ENCODE results near the gene MTA2.
"Not testable (repeated sequence)": the region's sequence is repeated elsewhere in the genome, so short reads cannot be mapped to it uniquely, and the experiment has no call there.

Gene MTA2

DNA sequence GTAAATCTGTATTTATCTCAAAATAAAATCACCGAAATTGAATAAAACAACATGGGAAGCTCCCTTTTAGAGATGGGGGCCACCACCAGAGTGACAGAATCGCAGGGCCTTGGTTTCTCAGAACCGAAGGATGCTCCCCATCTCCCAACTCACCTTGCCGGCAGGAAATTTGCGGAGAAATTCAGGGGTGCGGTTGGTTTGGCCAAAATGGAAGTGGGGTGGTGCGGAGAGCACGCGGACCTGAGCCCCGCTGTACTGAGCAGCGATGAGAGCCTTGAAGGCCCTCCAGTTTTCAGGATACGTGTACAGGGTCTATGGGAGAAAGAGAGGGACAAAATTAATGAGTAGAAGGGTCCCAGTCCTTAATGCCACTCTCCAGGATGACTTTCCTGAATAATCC lies 29.2 kb downstream of the MTA2 start:
- DNase-seq (ENCODE audit: low spot score): no peak
- H3K9me3 ChIP-seq (replicated peaks in 1 of 2; ENCODE audit: control insufficient read depth in 2 of 2, insufficient read depth in 1 of 2, low read depth in 1 of 2, low read length in 2 of 2): no peaks in the 10 kb centered on the region
- WGBS, 2 donors (ENCODE audit: extremely low coverage in 2 of 2, insufficient read length in 2 of 2, insufficient replicate concordance in 1 of 2): no CpG with 5 or more reads among the region's 12 CpGs
- no peak overlapping the region for H3K27ac ChIP-seq (replicated peaks; ENCODE audit: low read length)
- H3K4me1 ChIP-seq (ENCODE audit: control insufficient read depth in 2 of 2, insufficient read depth in 1 of 2, low read depth in 1 of 2, low read length in 2 of 2): peaks cover 7 to 15% of the 10 kb centered on the region in 2 donors
- no peak overlapping the region for H3K4ac ChIP-seq (ENCODE audit: low read length)
- H4K91ac ChIP-seq (ENCODE audit: low read depth, low read length, poor library complexity): no peak overlapping the region
- H3K14ac ChIP-seq (ENCODE audit: low read length): no peak overlapping the region
- no peaks in the 10 kb centered on the region for H3K27me3 ChIP-seq (ENCODE audit: control insufficient read depth in 3 of 3, insufficient read depth in 3 of 3, low read depth in 1 of 3, low read length in 3 of 3)
- H2BK12ac ChIP-seq (ENCODE audit: low read length): no peak overlapping the region
- H2BK5ac ChIP-seq (ENCODE audit: low read length): no peak overlapping the region
- H3K4me3 ChIP-seq (ENCODE audit: low read length in 2 of 2): peak overlapping the region; percentile 91 to 94
- H3K23ac ChIP-seq (ENCODE audit: low read depth, low read length, poor library complexity): no peak overlapping the region
- H2AK5ac ChIP-seq (ENCODE audit: low read depth, low read length): no peak overlapping the region
- no peak overlapping the region for H2BK15ac ChIP-seq (ENCODE audit: low read length)
- peaks cover 37 to 84% of the 10 kb centered on the region in 2 donors for H3K36me3 ChIP-seq (replicated peaks in 1 of 2; ENCODE audit: control insufficient read depth in 2 of 2, insufficient read depth in 2 of 2, low read length in 2 of 2)
- H3K79me1 ChIP-seq (ENCODE audit: low read depth, low read length): peaks cover 10% of the 10 kb centered on the region
- H2AFZ ChIP-seq (ENCODE audit: low read length): no peak overlapping the region
- no peak overlapping the region for H2BK120ac ChIP-seq (ENCODE audit: low read depth, low read length)
- no peak overlapping the region for H4K8ac ChIP-seq (ENCODE audit: low read depth, low read length)
- no peak overlapping the region for H3K9ac ChIP-seq (ENCODE audit: low read depth, low read length, poor library complexity)
- no peak overlapping the region for H3K18ac ChIP-seq (ENCODE audit: low read length)
- peak overlapping the region; percentile 78 for H3K4me2 ChIP-seq (ENCODE audit: insufficient read depth, low read length, poor library complexity, severe bottlenecking)

DNA sequence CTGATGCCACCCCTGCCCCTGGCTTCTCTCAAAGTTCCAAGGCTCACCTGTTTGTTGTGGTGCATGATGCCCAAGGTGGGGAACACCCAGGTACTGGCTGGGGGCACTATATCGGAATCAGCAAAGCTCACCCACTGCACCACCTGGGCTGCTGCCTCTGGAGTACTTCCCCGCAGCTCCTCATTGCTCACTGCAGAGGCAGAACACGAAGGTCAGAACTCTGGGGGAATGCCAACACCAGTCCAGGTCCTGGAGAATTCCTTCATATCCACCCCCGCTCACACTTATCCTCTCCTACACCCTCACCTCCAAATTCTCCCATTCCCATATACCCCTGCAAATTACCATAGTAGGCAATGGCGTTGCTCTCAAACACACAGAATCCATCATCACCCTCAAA lies 30.2 kb downstream of the MTA2 start:
- H2BK5ac ChIP-seq (ENCODE audit: low read length); DNase-seq (ENCODE audit: low spot score); H4K8ac ChIP-seq (ENCODE audit: low read depth, low read length); H2BK15ac ChIP-seq (ENCODE audit: low read length); H2BK120ac ChIP-seq (ENCODE audit: low read depth, low read length); H3K14ac ChIP-seq (ENCODE audit: low read length); H2AFZ ChIP-seq (ENCODE audit: low read length); H3K18ac ChIP-seq (ENCODE audit: low read length); H3K9me3 ChIP-seq (replicated peaks in 1 of 2; ENCODE audit: control insufficient read depth in 2 of 2, insufficient read depth in 1 of 2, low read depth in 1 of 2, low read length in 2 of 2); H3K4ac ChIP-seq (ENCODE audit: low read length); H3K4me3 ChIP-seq (ENCODE audit: low read length in 2 of 2); H3K9ac ChIP-seq (ENCODE audit: low read depth, low read length, poor library complexity); H2BK12ac ChIP-seq (ENCODE audit: low read length); H3K27me3 ChIP-seq (ENCODE audit: control insufficient read depth in 3 of 3, insufficient read depth in 3 of 3, low read depth in 1 of 3, low read length in 3 of 3); H3K4me2 ChIP-seq (ENCODE audit: insufficient read depth, low read length, poor library complexity, severe bottlenecking); H2AK5ac ChIP-seq (ENCODE audit: low read depth, low read length); H3K23ac ChIP-seq (ENCODE audit: low read depth, low read length, poor library complexity); H4K91ac ChIP-seq (ENCODE audit: low read depth, low read length, poor library complexity); H3K27ac ChIP-seq (replicated peaks; ENCODE audit: low read length): not testable (repeated sequence)
- peaks cover 7 to 15% of the 10 kb centered on the region in 2 donors for H3K4me1 ChIP-seq (ENCODE audit: control insufficient read depth in 2 of 2, insufficient read depth in 1 of 2, low read depth in 1 of 2, low read length in 2 of 2)
- H3K79me1 ChIP-seq (ENCODE audit: low read depth, low read length): peaks cover 10% of the 10 kb centered on the region
- WGBS, 2 donors (ENCODE audit: extremely low coverage in 2 of 2, insufficient read length in 2 of 2, insufficient replicate concordance in 1 of 2): 100% methylated on average over 1 of the region's 5 CpGs; no CpG with 5 or more reads in 1 of the 2 donors
- H3K36me3 ChIP-seq (replicated peaks in 1 of 2; ENCODE audit: control insufficient read depth in 2 of 2, insufficient read depth in 2 of 2, low read length in 2 of 2): peaks cover 39 to 84% of the 10 kb centered on the region in 2 donors

DNA sequence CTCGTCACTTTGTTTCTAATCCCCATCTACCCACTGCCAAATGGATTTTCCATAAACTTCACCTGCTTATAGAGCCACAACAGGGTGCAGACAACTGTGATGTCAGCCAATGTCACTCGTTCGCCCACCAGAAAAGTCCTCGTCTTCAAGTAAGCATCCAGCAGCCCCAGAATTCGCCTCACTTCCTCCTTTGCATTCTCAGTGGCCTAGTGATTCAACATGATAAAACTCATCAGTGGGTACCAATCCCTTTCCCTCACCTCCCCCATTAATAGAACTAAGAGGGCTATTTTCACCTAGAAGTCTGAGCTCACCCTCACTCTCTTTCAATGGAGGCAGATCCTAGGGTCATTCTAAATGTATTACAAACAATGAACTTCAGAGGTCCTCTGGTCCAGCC lies 30.8 kb downstream of the MTA2 start:
- H4K8ac ChIP-seq (ENCODE audit: low read depth, low read length); DNase-seq (ENCODE audit: low spot score); H3K4me3 ChIP-seq (ENCODE audit: low read length in 2 of 2): not testable (repeated sequence)

DNA sequence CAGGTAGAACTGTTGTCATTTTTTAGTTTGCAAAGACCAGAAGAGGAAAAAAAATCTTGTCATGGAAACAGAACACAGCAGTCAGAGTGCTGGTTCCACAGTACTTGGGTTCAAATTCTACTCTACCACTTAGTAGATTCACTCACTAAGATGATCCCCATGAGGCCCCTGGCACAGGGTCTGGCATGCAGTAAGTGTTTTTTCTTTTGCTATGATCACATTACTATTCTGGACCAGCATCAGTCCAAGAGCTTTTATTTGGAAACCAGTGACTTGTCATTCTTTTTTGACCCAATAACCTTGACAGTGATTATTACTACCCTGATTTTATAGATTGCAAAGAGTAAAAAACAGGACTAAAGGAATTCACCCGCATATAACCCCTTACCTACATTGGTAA lies 32.1 kb downstream of the MTA2 start:
- H3K36me3 ChIP-seq (replicated peaks in 1 of 2; ENCODE audit: control insufficient read depth in 2 of 2, insufficient read depth in 2 of 2, low read length in 2 of 2): peaks cover 46 to 85% of the 10 kb centered on the region in 2 donors
- no CpG with 5 or more reads among the region's 1 CpG for WGBS, 2 donors (ENCODE audit: extremely low coverage in 2 of 2, insufficient read length in 2 of 2, insufficient replicate concordance in 1 of 2)
- H2BK5ac ChIP-seq (ENCODE audit: low read length): no peak overlapping the region

More for the DNA sequence above, 30.8 kb downstream of the MTA2 start:
- not testable (repeated sequence) for H3K4me2 ChIP-seq (ENCODE audit: insufficient read depth, low read length, poor library complexity, severe bottlenecking); H3K9me3 ChIP-seq (replicated peaks in 1 of 2; ENCODE audit: control insufficient read depth in 2 of 2, insufficient read depth in 1 of 2, low read depth in 1 of 2, low read length in 2 of 2); H3K27ac ChIP-seq (replicated peaks; ENCODE audit: low read length); H3K4ac ChIP-seq (ENCODE audit: low read length); H3K9ac ChIP-seq (ENCODE audit: low read depth, low read length, poor library complexity); H2BK15ac ChIP-seq (ENCODE audit: low read length); H2BK12ac ChIP-seq (ENCODE audit: low read length); H3K18ac ChIP-seq (ENCODE audit: low read length); H4K91ac ChIP-seq (ENCODE audit: low read depth, low read length, poor library complexity); H3K27me3 ChIP-seq (ENCODE audit: control insufficient read depth in 3 of 3, insufficient read depth in 3 of 3, low read depth in 1 of 3, low read length in 3 of 3); H2BK5ac ChIP-seq (ENCODE audit: low read length); H2AK5ac ChIP-seq (ENCODE audit: low read depth, low read length); H3K23ac ChIP-seq (ENCODE audit: low read depth, low read length, poor library complexity); H2AFZ ChIP-seq (ENCODE audit: low read length); H2BK120ac ChIP-seq (ENCODE audit: low read depth, low read length); H3K14ac ChIP-seq (ENCODE audit: low read length)
- WGBS, 2 donors (ENCODE audit: extremely low coverage in 2 of 2, insufficient read length in 2 of 2, insufficient replicate concordance in 1 of 2): no CpG with 5 or more reads among the region's 5 CpGs
- Histone ChIP-seq H3K36me3 (replicated peaks in 1 of 2; ENCODE audit: control insufficient read depth in 2 of 2, insufficient read depth in 2 of 2, low read length in 2 of 2) (peaks cover 37 to 84% of the 10 kb centered on the region in 2 donors), H3K4me1 (ENCODE audit: control insufficient read depth in 2 of 2, insufficient read depth in 1 of 2, low read depth in 1 of 2, low read length in 2 of 2) (peaks cover 7 to 15% of the 10 kb centered on the region in 2 donors), H3K79me1 (ENCODE audit: low read depth, low read length) (peaks cover 10% of the 10 kb centered on the region)

More for the DNA sequence above, 32.1 kb downstream of the MTA2 start:
- Histone ChIP-seq H3K4ac (ENCODE audit: low read length) (no peak overlapping the region), H3K4me2 (ENCODE audit: insufficient read depth, low read length, poor library complexity, severe bottlenecking) (no peak overlapping the region), H3K9ac (ENCODE audit: low read depth, low read length, poor library complexity) (no peak overlapping the region), H3K4me3 (ENCODE audit: low read length in 2 of 2) (no peak overlapping the region), H3K79me1 (ENCODE audit: low read depth, low read length) (peaks cover 8% of the 10 kb centered on the region), H3K4me1 (ENCODE audit: control insufficient read depth in 2 of 2, insufficient read depth in 1 of 2, low read depth in 1 of 2, low read length in 2 of 2) (peaks cover 5 to 9% of the 10 kb centered on the region in 2 donors), H3K27me3 (ENCODE audit: control insufficient read depth in 3 of 3, insufficient read depth in 3 of 3, low read depth in 1 of 3, low read length in 3 of 3) (no peaks in the 10 kb centered on the region), H3K27ac (replicated peaks; ENCODE audit: low read length) (no peak overlapping the region), H2AFZ (ENCODE audit: low read length) (no peak overlapping the region), H3K18ac (ENCODE audit: low read length) (no peak overlapping the region), H2BK120ac (ENCODE audit: low read depth, low read length) (no peak overlapping the region), H2BK12ac (ENCODE audit: low read length) (no peak overlapping the region), H2BK15ac (ENCODE audit: low read length) (no peak overlapping the region), H3K14ac (ENCODE audit: low read length) (no peak overlapping the region), H4K8ac (ENCODE audit: low read depth, low read length) (no peak overlapping the region), H3K9me3 (replicated peaks in 1 of 2; ENCODE audit: control insufficient read depth in 2 of 2, insufficient read depth in 1 of 2, low read depth in 1 of 2, low read length in 2 of 2) (no peaks in the 10 kb centered on the region), H2AK5ac (ENCODE audit: low read depth, low read length) (no peak overlapping the region), H3K23ac (ENCODE audit: low read depth, low read length, poor library complexity) (no peak overlapping the region), H4K91ac (ENCODE audit: low read depth, low read length, poor library complexity) (no peak overlapping the region)
- DNase-seq (ENCODE audit: low spot score): no peak
